Omental fat pad (tissue), 4 donors: ENCODE data around the gene SLC25A42. TPM values are rescaled to one million over a fixed set of nuclear protein-coding genes. Genes with fewer than 3 reads are reported as not detected.

Experiments used
- ATAC-seq: fragments of 150-250 bp; one replicate; pipeline ENCODE4 v1.9.1; 2016; ENCODE audit warnings: mild to moderate bottlenecking, moderate library complexity; ENCODE audit not compliant: low FRiP score
- DNase-seq: peaks from one replicate; pipeline ENCODE4 v3.0.0-alpha.2; 2019; ENCODE audit warnings: low spot score
- CTCF ChIP-seq, 3 donors: fragments of 450-650 bp; IDR thresholded peaks; one replicate each; pipeline ENCODE4 v1.5.1; 2016 to 2017; ENCODE audit warnings: antibody characterized with exemption in 3 of 3, mild to moderate bottlenecking in 3 of 3, moderate library complexity in 2 of 3
- total RNA-seq, 4 donors: library from RNA; depleted of rRNA; stranded (reverse); fragments of >200 nt; gene quantifications; one replicate each; pipeline ENCODE4 v1.1.0, GENCODE V29; 2016

Gene SLC25A42
- total RNA-seq, 4 donors from 2014 or later = 4.7 to 9.9 (median 7.4) TPM

GRCh38 chr19:19028526-19028925 lies 35.3 kb upstream of the SLC25A42 start:
- no peak for DNase-seq
- ATAC-seq = no peak
- TF ChIP-seq CTCF (IDR thresholded peaks at IDR 0.05) = no peak

- no peak for TF ChIP-seq CTCF (IDR thresholded peaks at IDR 0.05)
- no peak for ATAC-seq
- DNase-seq = no peak
These were observed 31.9 kb upstream of the SLC25A42 start for GRCh38 chr19:19031891-19032290.

GRCh38 chr19:19032420-19033175 lies 31.2 kb upstream of the SLC25A42 start:
- peak; percentile 70 for DNase-seq
- no peak for TF ChIP-seq CTCF (IDR thresholded peaks at IDR 0.05)
- ATAC-seq = peak; percentile 35

- ATAC-seq = no peak
- no peak for DNase-seq
- no peak for TF ChIP-seq CTCF (IDR thresholded peaks at IDR 0.05)
These were observed 30.7 kb upstream of the SLC25A42 start for GRCh38 chr19:19033176-19033425.

GRCh38 chr19:19033426-19034203 lies 30.2 kb upstream of the SLC25A42 start, which contains the start of the genes ARMC6 and SUGP2:
ARMC6 (plus strand) TSS chr19:19033603; CDS start chr19:19034210, 607 bp downstream.
SUGP2 (minus strand) TSS chr19:19033517; CDS start chr19:19031071, 2,446 bp downstream.
- ATAC-seq (peak; percentile 93), DNase-seq (peak; percentile 58)
- TF ChIP-seq CTCF (IDR thresholded peaks at IDR 0.05) = no peak

- no peak for TF ChIP-seq CTCF (IDR thresholded peaks at IDR 0.05)
- ATAC-seq (peak; percentile 51), DNase-seq (no peak)
These were observed 29.6 kb upstream of the SLC25A42 start for GRCh38 chr19:19034204-19034624.
